GM23338 (cell line): Measurements from ENCODE around the gene KIF2A.

Experiments
- EZH2 ChIP-seq: fragments of 200-600 bp; sonication (generic); IDR thresholded peaks from one replicate; pipeline ENCODE4 v1.8.0; 2017; ENCODE audit warnings: antibody characterized with exemption, mild to moderate bottlenecking, low read depth; ENCODE audit not compliant: unreplicated experiment
- JUNB ChIP-seq: IDR thresholded peaks from one replicate; pipeline ENCODE4 v1.6.1; 2016; ENCODE audit warnings: antibody characterized with exemption; ENCODE audit not compliant: unreplicated experiment
- NANOG ChIP-seq: IDR thresholded peaks from 2 replicates; pipeline ENCODE4 v1.6.1; 2016; ENCODE audit warnings: antibody characterized with exemption, borderline replicate concordance
- POLR2AphosphoS5 ChIP-seq: IDR thresholded peaks from 2 replicates; pipeline ENCODE4 v1.6.1; 2016; ENCODE audit warnings: antibody characterized with exemption, low read depth
- STAT1 ChIP-seq: IDR thresholded peaks from one replicate; pipeline ENCODE4 v1.6.1; 2016; ENCODE audit warnings: antibody characterized with exemption; ENCODE audit not compliant: unreplicated experiment
- TF ChIP-seq, protein P1 (sequence below), 2 experiments: fragments of 200-600 bp in 1 of 2; sonication (generic) in 1 of 2; conservative IDR thresholded peaks; 2 replicates each; pipeline versions ENCODE4 v1.5.1 to v1.6.1; 2016 to 2017; ENCODE audit warnings: antibody characterized with exemption in 2 of 2, low read depth in 2 of 2, mild to moderate bottlenecking in 2 of 2, moderate library complexity in 1 of 2
- TF ChIP-seq, protein P2 (sequence below): IDR thresholded peaks from one replicate; pipeline ENCODE4 v1.6.1; 2018; ENCODE audit warnings: antibody characterized with exemption; ENCODE audit not compliant: unreplicated experiment

DNA sequence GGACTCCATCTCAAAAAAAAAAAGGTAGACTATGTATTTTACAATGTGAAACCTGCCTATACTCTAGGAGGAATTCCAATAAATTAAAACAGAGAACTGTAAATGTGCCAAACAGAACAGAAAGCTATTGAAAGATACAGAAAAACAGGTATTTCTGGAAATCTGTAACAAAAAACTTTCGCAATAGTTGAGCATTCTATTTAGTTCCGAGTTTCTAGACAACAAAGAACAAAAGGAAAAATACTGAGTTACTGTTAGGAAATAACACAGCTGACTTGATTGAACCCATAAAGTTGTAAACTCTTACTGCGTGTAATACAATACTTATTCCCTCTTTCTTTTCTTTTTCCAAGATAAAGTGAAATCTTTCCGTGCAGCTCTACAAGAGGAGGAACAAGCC lies 79.1 kb downstream of the KIF2A start:
- no peak for TF ChIP-seq EZH2
- TF ChIP-seq STAT1: no peak
- TF ChIP-seq POLR2AphosphoS5: no peak
- TF ChIP-seq, protein P1, sequence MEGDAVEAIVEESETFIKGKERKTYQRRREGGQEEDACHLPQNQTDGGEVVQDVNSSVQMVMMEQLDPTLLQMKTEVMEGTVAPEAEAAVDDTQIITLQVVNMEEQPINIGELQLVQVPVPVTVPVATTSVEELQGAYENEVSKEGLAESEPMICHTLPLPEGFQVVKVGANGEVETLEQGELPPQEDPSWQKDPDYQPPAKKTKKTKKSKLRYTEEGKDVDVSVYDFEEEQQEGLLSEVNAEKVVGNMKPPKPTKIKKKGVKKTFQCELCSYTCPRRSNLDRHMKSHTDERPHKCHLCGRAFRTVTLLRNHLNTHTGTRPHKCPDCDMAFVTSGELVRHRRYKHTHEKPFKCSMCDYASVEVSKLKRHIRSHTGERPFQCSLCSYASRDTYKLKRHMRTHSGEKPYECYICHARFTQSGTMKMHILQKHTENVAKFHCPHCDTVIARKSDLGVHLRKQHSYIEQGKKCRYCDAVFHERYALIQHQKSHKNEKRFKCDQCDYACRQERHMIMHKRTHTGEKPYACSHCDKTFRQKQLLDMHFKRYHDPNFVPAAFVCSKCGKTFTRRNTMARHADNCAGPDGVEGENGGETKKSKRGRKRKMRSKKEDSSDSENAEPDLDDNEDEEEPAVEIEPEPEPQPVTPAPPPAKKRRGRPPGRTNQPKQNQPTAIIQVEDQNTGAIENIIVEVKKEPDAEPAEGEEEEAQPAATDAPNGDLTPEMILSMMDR (conservative IDR thresholded peaks at IDR 0.05; ENCODE audit: low read depth in 2 of 2): no peak
- no peak for TF ChIP-seq NANOG
- no peak for TF ChIP-seq JUNB
- TF ChIP-seq, protein P2, sequence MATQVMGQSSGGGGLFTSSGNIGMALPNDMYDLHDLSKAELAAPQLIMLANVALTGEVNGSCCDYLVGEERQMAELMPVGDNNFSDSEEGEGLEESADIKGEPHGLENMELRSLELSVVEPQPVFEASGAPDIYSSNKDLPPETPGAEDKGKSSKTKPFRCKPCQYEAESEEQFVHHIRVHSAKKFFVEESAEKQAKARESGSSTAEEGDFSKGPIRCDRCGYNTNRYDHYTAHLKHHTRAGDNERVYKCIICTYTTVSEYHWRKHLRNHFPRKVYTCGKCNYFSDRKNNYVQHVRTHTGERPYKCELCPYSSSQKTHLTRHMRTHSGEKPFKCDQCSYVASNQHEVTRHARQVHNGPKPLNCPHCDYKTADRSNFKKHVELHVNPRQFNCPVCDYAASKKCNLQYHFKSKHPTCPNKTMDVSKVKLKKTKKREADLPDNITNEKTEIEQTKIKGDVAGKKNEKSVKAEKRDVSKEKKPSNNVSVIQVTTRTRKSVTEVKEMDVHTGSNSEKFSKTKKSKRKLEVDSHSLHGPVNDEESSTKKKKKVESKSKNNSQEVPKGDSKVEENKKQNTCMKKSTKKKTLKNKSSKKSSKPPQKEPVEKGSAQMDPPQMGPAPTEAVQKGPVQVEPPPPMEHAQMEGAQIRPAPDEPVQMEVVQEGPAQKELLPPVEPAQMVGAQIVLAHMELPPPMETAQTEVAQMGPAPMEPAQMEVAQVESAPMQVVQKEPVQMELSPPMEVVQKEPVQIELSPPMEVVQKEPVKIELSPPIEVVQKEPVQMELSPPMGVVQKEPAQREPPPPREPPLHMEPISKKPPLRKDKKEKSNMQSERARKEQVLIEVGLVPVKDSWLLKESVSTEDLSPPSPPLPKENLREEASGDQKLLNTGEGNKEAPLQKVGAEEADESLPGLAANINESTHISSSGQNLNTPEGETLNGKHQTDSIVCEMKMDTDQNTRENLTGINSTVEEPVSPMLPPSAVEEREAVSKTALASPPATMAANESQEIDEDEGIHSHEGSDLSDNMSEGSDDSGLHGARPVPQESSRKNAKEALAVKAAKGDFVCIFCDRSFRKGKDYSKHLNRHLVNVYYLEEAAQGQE: no peak
